GM23338 (cell line): ENCODE results near the gene EIF3B. TPM values are rescaled to one million over a fixed set of nuclear protein-coding genes. Genes with fewer than 3 reads are reported as not detected.

ENCODE experiments used
- ATAC-seq: fragments of 200-7000 bp; cut with Tn5 transposase; 3 replicates; pipeline ENCODE4 v1.9.1; 2020
- DNase-seq: peaks from one replicate; pipeline ENCODE4 v3.0.0-alpha.2; 2015; ENCODE audit warnings: low spot score
- H2AFZ ChIP-seq: fragments of 200-600 bp; sonication (generic); 2 replicates; pipeline ENCODE4 v1.8.0; 2016; ENCODE audit warnings: antibody characterized with exemption, mild to moderate bottlenecking, moderate library complexity
- H3F3A ChIP-seq: fragments of 200-600 bp; sonication (generic); replicated peaks from 2 replicates; pipeline ENCODE4 v1.8.0; 2017; ENCODE audit warnings: antibody characterized with exemption, mixed run types, low read depth
- H3K27ac ChIP-seq: fragments of 200-600 bp; sonication (generic); 2 replicates; pipeline ENCODE4 v1.6.1; 2016; ENCODE audit warnings: low read depth
- H3K27me3 ChIP-seq: fragments of 200-600 bp; sonication (generic); 2 replicates; pipeline ENCODE4 v1.8.0; 2016; ENCODE audit warnings: mild to moderate bottlenecking, mixed run types, moderate library complexity; ENCODE audit not compliant: insufficient read depth
- H3K36me3 ChIP-seq: fragments of 200-600 bp; sonication (generic); 2 replicates; pipeline ENCODE4 v1.8.0; 2016; ENCODE audit warnings: mild to moderate bottlenecking; ENCODE audit not compliant: insufficient read depth
- H3K4me1 ChIP-seq: fragments of 200-600 bp; sonication (generic); 2 replicates; pipeline ENCODE4 v1.8.0; 2016; ENCODE audit warnings: mild to moderate bottlenecking, moderate library complexity; ENCODE audit not compliant: insufficient read depth
- H3K4me2 ChIP-seq: fragments of 200-600 bp; sonication (generic); 2 replicates; pipeline ENCODE4 v1.7.1; 2017; ENCODE audit warnings: mixed run types
- H3K4me3 ChIP-seq: fragments of 200-600 bp; sonication (generic); 2 replicates; pipeline ENCODE4 v1.6.1; 2016; ENCODE audit warnings: mixed run types
- H3K79me2 ChIP-seq: fragments of 200-600 bp; sonication (generic); replicated peaks from 2 replicates; pipeline ENCODE4 v1.8.0; 2017; ENCODE audit warnings: mild to moderate bottlenecking; ENCODE audit not compliant: insufficient read depth
- H3K9me2 ChIP-seq: fragments of 200-600 bp; sonication (generic); 2 replicates; pipeline ENCODE4 v1.8.0; 2017; ENCODE audit not compliant: insufficient read depth
- H4K20me1 ChIP-seq: fragments of 200-600 bp; sonication (generic); replicated peaks from 2 replicates; pipeline ENCODE4 v1.8.0; 2017; ENCODE audit warnings: mild to moderate bottlenecking; ENCODE audit not compliant: insufficient read depth
- H3K27ac Mint-ChIP-seq: 2 replicates; pipeline ENCODE4 v1.8.0; 2020; ENCODE audit warnings: inconsistent platforms, mild to moderate bottlenecking, moderate library complexity, mixed read lengths
- H3K27me3 Mint-ChIP-seq: 3 replicates; pipeline ENCODE4 v1.8.0; 2022; ENCODE audit warnings: low read depth, mild to moderate bottlenecking, moderate library complexity, mixed read lengths, inconsistent platforms; ENCODE audit not compliant: insufficient read depth, poor library complexity
- H3K36me3 Mint-ChIP-seq: 3 replicates; pipeline ENCODE4 v1.8.0; 2021; ENCODE audit warnings: low read depth, mild to moderate bottlenecking, inconsistent platforms, moderate library complexity, mixed read lengths
- H3K4me1 Mint-ChIP-seq: 3 replicates; pipeline ENCODE4 v1.8.0; 2020; ENCODE audit warnings: mild to moderate bottlenecking, inconsistent platforms, mixed read lengths
- H3K4me3 Mint-ChIP-seq: 3 replicates; pipeline ENCODE4 v1.8.0; 2021; ENCODE audit warnings: moderate library complexity, mild to moderate bottlenecking, inconsistent platforms, mixed read lengths
- H3K9me3 Mint-ChIP-seq: 3 replicates; pipeline ENCODE4 v1.8.0; 2020; ENCODE audit warnings: moderate library complexity, mild to moderate bottlenecking, inconsistent platforms, mixed read lengths
- EZH2 ChIP-seq: fragments of 200-600 bp; sonication (generic); IDR thresholded peaks from one replicate; pipeline ENCODE4 v1.8.0; 2017; ENCODE audit warnings: antibody characterized with exemption, mild to moderate bottlenecking, low read depth; ENCODE audit not compliant: unreplicated experiment
- JUNB ChIP-seq: IDR thresholded peaks from one replicate; pipeline ENCODE4 v1.6.1; 2016; ENCODE audit warnings: antibody characterized with exemption; ENCODE audit not compliant: unreplicated experiment
- NANOG ChIP-seq: IDR thresholded peaks from 2 replicates; pipeline ENCODE4 v1.6.1; 2016; ENCODE audit warnings: antibody characterized with exemption, borderline replicate concordance
- POLR2AphosphoS5 ChIP-seq: IDR thresholded peaks from 2 replicates; pipeline ENCODE4 v1.6.1; 2016; ENCODE audit warnings: antibody characterized with exemption, low read depth
- STAT1 ChIP-seq: IDR thresholded peaks from one replicate; pipeline ENCODE4 v1.6.1; 2016; ENCODE audit warnings: antibody characterized with exemption; ENCODE audit not compliant: unreplicated experiment
- ZNF462 ChIP-seq: fragments of 250-450 bp; sonication (Bioruptor Pico); IDR thresholded peaks from 2 replicates; pipeline ENCODE4 v1.5.0; 2020; ENCODE audit warnings: mild to moderate bottlenecking, moderate library complexity
- polyA plus RNA-seq: library from polyadenylated mRNA; unstranded; fragments of >200 nt; fragmentation: Nextera tagmentation; extraction: Ambion mirVana; gene quantifications from 2 replicates; pipeline ENCODE4 v1.2.1, GENCODE V29; 2016
- total RNA-seq: library from RNA; depleted of rRNA; stranded (reverse); fragments of >200 nt; shearing (Covaris generic); gene quantifications from 2 replicates; pipeline ENCODE4 v1.2.3, GENCODE V29; 2014
- TF ChIP-seq, protein P1 (sequence below): IDR thresholded peaks from 2 replicates; pipeline ENCODE4 v1.6.1; 2016; ENCODE audit warnings: antibody characterized with exemption

The EIF3B gene
- total and polyA plus RNA-seq, 2 experiments from 2014 or later: 106 to 355 TPM

DNA sequence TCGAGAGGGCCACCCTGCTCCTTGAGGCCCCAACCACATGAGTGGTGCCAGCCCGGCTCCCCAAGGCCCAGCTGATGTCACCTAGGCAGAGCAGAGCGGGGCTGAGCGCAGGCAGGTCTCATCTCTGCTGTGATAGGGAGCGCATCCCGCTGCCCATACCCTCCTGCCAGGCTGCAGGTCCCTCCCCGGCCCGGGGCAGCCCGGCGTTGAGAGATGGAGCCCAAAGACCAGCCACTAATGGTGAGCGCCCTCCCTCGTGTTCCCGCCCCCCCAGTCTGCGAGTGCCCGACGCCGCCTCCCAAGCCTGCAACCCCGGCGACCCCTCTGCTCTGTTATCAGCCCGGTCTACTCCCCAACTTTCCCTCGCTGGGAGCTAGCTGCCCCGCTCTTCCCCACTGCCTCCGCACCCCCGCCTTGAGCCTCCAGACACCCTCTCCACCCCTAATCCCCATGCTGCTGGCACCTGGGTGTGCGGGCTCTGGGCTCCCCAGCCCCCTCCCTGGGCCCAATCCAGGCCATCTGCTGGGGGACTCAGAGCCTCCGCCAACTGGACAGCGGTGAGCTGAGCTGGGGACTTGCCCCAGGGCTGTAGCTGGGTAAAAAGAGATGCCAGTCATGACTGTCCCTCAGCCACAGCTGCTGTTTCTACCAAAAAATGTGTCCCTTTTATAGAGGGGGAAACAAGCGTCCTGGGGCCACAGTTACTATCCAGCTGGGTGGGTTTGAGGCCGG lies 29.1 kb downstream of the EIF3B start:
- H3K36me3 ChIP-seq: peaks cover 19% of the 10 kb centered on the region
- peaks cover 16% of the 10 kb centered on the region for H3F3A ChIP-seq
- no peaks in the 10 kb centered on the region for H3K4me1 ChIP-seq
- H3K27ac ChIP-seq: 0 out of 2 replicates have a peak overlapping the region, but pooled peaks have one; percentile 72
- no peak overlapping the region for H2AFZ ChIP-seq
- H3K9me3 Mint-ChIP-seq: no peaks in the 10 kb centered on the region
- no peaks in the 10 kb centered on the region for H3K27me3 ChIP-seq
- no peak for DNase-seq
- no peak overlapping the region for H3K4me2 ChIP-seq
- H3K4me1 Mint-ChIP-seq: peaks cover 3% of the 10 kb centered on the region; the same call in 1 of the 3 replicates
- H3K79me2 ChIP-seq: no peaks in the 10 kb centered on the region; the same call in 1 of the 2 replicates
- no peaks in the 10 kb centered on the region for H3K9me2 ChIP-seq
- no peak for TF ChIP-seq EZH2
- TF ChIP-seq JUNB: no peak
- no peak for TF ChIP-seq NANOG
- no peak for TF ChIP-seq STAT1
- TF ChIP-seq POLR2AphosphoS5: no peak
- TF ChIP-seq ZNF462 (CRISPR knock-in tag): no peak
- TF ChIP-seq, protein P1, sequence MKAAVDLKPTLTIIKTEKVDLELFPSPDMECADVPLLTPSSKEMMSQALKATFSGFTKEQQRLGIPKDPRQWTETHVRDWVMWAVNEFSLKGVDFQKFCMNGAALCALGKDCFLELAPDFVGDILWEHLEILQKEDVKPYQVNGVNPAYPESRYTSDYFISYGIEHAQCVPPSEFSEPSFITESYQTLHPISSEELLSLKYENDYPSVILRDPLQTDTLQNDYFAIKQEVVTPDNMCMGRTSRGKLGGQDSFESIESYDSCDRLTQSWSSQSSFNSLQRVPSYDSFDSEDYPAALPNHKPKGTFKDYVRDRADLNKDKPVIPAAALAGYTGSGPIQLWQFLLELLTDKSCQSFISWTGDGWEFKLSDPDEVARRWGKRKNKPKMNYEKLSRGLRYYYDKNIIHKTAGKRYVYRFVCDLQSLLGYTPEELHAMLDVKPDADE: no peak
- peaks cover 10% of the 10 kb centered on the region; the same call in 1 of the 2 replicates for H4K20me1 ChIP-seq
- ATAC-seq: peak; percentile 17
- H3K4me3 Mint-ChIP-seq: no peak overlapping the region
- no peak overlapping the region for H3K4me3 ChIP-seq
- H3K27ac Mint-ChIP-seq: no peak overlapping the region
- peaks cover 35% of the 10 kb centered on the region for H3K36me3 Mint-ChIP-seq
- H3K27me3 Mint-ChIP-seq: peaks cover 31% of the 10 kb centered on the region
